ENCODE results near the gene SGCE.

The SGCE gene

GRCh38 chr7:94571816-94572215 is 84.1 kb downstream of the SGCE start:
- DNase-seq (ENCODE audit: low read depth in 2 of 2, low spot score in 1 of 2), result no peak

GRCh38 chr7:94567396-94567795 is 88.5 kb downstream of the SGCE start:
- DNase-seq (ENCODE audit: low read depth in 2 of 2, low spot score in 1 of 2), result no peak

GRCh38 chr7:94565247-94565894 is 90.6 kb downstream of the SGCE start:
- DNase-seq (ENCODE audit: low read depth in 2 of 2, low spot score in 1 of 2), result no peak

GRCh38 chr7:94562525-94562924 is 93.4 kb downstream of the SGCE start:
- no peak for DNase-seq (ENCODE audit: low read depth in 2 of 2, low spot score in 1 of 2)

GRCh38 chr7:94561841-94562514 is 94.0 kb downstream of the SGCE start:
- no peak for DNase-seq (ENCODE audit: low read depth in 2 of 2, low spot score in 1 of 2)

GRCh38 chr7:94559972-94560371 is 96.0 kb downstream of the SGCE start:
- no peak for DNase-seq (ENCODE audit: low read depth in 2 of 2, low spot score in 1 of 2)

GRCh38 chr7:94557215-94557614 is 98.7 kb downstream of the SGCE start:
- no peak for DNase-seq (ENCODE audit: low read depth in 2 of 2, low spot score in 1 of 2)

- DNase-seq (ENCODE audit: low read depth in 2 of 2, low spot score in 1 of 2), result no peak
Measured at GRCh38 chr7:94556028-94556427, 99.9 kb downstream of the SGCE start.

GRCh38 chr7:94547126-94547525 is 108.8 kb downstream of the SGCE start:
- DNase-seq (ENCODE audit: low read depth in 2 of 2, low spot score in 1 of 2), result no peak

GRCh38 chr7:94540428-94540827 is 115.5 kb downstream of the SGCE start:
- no peak for DNase-seq (ENCODE audit: low read depth in 2 of 2, low spot score in 1 of 2)

Data from stimulated activated CD8-positive, alpha-beta memory T cell treated with anti-CD3 and anti-CD28 coated beads, Interleukin-4, amount 100 ng/mL, for 4 hours (primary cell).